NT2/D1 (cell line): ENCODE measurements around the gene SEMA3B.
A peak's percentile ranks its signal among the peaks of the same experiment; 100 is the strongest.

ENCODE experiments used
- DNase-seq: peaks from one replicate; pipeline ENCODE4 v3.0.0-alpha.2; 2011; ENCODE audit warnings: low read depth, low spot score
- H3K27me3 ChIP-seq: 2 replicates; pipeline ENCODE4 v1.6.0; 2011; ENCODE audit warnings: mild to moderate bottlenecking; ENCODE audit not compliant: insufficient read length, insufficient read depth
- H3K36me3 ChIP-seq: 2 replicates; pipeline ENCODE4 v1.6.1; 2011; ENCODE audit warnings: mild to moderate bottlenecking, low read length, mixed read lengths; ENCODE audit not compliant: insufficient read depth, insufficient read length
- H3K4me1 ChIP-seq: 2 replicates; pipeline ENCODE4 v1.5.1; 2011; ENCODE audit not compliant: insufficient read depth, insufficient read length
- H3K4me3 ChIP-seq: 2 replicates; pipeline ENCODE4 v1.5.1; 2011; ENCODE audit warnings: low read depth; ENCODE audit not compliant: insufficient read length
- H3K9ac ChIP-seq: 2 replicates; pipeline ENCODE4 v1.6.0; 2011; ENCODE audit warnings: low read depth; ENCODE audit not compliant: insufficient read length
- H3K9me3 ChIP-seq: 2 replicates; pipeline ENCODE4 v1.5.1; 2011; ENCODE audit warnings: mild to moderate bottlenecking, low read length; ENCODE audit not compliant: insufficient read depth
- SUZ12 ChIP-seq: IDR thresholded peaks from 2 replicates; pipeline ENCODE4 v1.6.1; 2011; ENCODE audit not compliant: insufficient read length, insufficient read depth; ENCODE audit errors: extremely low read depth
- YY1 ChIP-seq: IDR thresholded peaks from 2 replicates; pipeline ENCODE4 v1.6.1; 2011; ENCODE audit not compliant: insufficient read length, insufficient read depth
- ZNF274 ChIP-seq: IDR thresholded peaks from 2 replicates; pipeline ENCODE4 v1.6.1; 2011; ENCODE audit warnings: mild to moderate bottlenecking, low read depth, low read length

The SEMA3B gene

GRCh38 chr3:50293079-50293801 lies 24.3 kb downstream of the SEMA3B start:
- no peak for DNase-seq
- H3K36me3 ChIP-seq = peaks cover 34% of the 10 kb centered on the region
- no peaks in the 10 kb centered on the region for H3K9me3 ChIP-seq
- peaks cover 10% of the 10 kb centered on the region for H3K4me1 ChIP-seq
- no peak overlapping the region for H3K4me3 ChIP-seq
- H3K27me3 ChIP-seq = no peaks in the 10 kb centered on the region
- TF ChIP-seq ZNF274 (no peak), YY1 (no peak), SUZ12 (no peak)
- peak overlapping the region; percentile 71 for H3K9ac ChIP-seq

- Histone ChIP-seq H3K36me3 (peaks cover 26% of the 10 kb centered on the region), H3K4me1 (peaks cover 10% of the 10 kb centered on the region), H3K27me3 (no peaks in the 10 kb centered on the region), H3K9me3 (no peaks in the 10 kb centered on the region), H3K4me3 (no peak overlapping the region), H3K9ac (no peak overlapping the region)
- no peak for TF ChIP-seq SUZ12
- TF ChIP-seq ZNF274 = no peak
- no peak for TF ChIP-seq YY1
- no peak for DNase-seq
Observed at GRCh38 chr3:50294089-50294488, 25.1 kb downstream of the SEMA3B start.

DNA sequence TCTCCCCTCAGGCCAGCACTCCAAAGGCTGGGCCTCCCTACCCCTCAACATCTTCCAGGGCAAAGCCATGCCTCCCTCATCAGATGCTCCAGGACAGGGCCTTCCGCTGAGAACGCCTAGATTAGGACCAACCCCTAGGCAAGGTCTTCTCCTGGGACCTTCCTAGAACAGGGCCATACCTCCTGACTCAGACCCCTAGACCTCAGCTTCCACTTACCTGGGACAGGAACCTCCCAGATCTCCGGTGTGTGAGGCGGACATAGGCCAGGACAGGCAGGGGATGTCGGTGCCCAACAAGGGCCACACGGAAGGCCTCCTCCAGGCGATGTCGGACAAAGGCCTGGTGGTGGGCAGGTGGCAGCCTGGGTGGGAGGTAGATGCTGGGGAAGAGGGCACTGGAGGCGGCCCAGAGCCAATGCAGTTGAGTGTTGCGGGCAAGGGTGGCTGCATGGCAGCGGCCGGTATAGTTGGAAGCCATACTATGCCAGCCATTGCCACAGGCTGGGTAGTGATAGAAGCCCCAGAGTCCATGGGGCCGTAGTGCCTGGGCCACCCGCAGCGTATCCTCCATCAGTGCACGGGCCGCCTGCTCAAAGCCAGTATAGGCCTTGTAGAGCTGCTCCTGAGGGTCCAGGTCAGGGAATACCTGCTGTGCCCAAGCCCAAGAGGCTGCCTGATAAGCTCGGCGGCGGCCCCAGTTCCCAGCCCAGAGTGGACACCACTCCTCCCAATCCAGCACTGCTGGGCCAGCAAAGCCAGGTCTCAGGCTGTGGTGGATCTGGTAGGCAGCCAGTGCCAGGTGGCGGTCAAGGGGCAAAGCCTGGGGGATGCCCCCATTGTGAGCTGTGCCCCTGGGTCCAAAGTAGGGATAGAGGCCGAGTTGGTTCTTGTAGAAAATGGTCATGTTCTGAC lies 25.8 kb downstream of the SEMA3B start:
- H3K9me3 ChIP-seq = no peaks in the 10 kb centered on the region
- H3K36me3 ChIP-seq = peaks cover 19% of the 10 kb centered on the region
- no peak overlapping the region for H3K4me3 ChIP-seq
- no peak overlapping the region for H3K9ac ChIP-seq
- TF ChIP-seq ZNF274 (no peak), SUZ12 (no peak), YY1 (no peak)
- H3K27me3 ChIP-seq = no peaks in the 10 kb centered on the region
- DNase-seq = no peak
- peaks cover 10% of the 10 kb centered on the region for H3K4me1 ChIP-seq

- H3K4me3 ChIP-seq = no peak overlapping the region
- H3K4me1 ChIP-seq = peaks cover 11% of the 10 kb centered on the region
- H3K9me3 ChIP-seq = no peaks in the 10 kb centered on the region
- TF ChIP-seq ZNF274 (no peak), YY1 (no peak), SUZ12 (no peak)
- no peak overlapping the region for H3K9ac ChIP-seq
- H3K27me3 ChIP-seq = no peaks in the 10 kb centered on the region
- no peak for DNase-seq
- H3K36me3 ChIP-seq = peaks cover 9% of the 10 kb centered on the region
Observed at GRCh38 chr3:50295553-50296431, 26.8 kb downstream of the SEMA3B start.

GRCh38 chr3:50296721-50297383 lies 27.9 kb downstream of the SEMA3B start:
- Histone ChIP-seq H3K4me1 (peaks cover 11% of the 10 kb centered on the region), H3K36me3 (peaks cover 9% of the 10 kb centered on the region), H3K9ac (no peak overlapping the region)

GRCh38 chr3:50297384-50297775 lies 28.4 kb downstream of the SEMA3B start:
- Histone ChIP-seq H3K9me3 (no peaks in the 10 kb centered on the region), H3K4me3 (no peak overlapping the region), H3K36me3 (peaks cover 9% of the 10 kb centered on the region), H3K4me1 (peaks cover 15% of the 10 kb centered on the region), H3K9ac (peak overlapping the region; percentile 23), H3K27me3 (no peaks in the 10 kb centered on the region)
- no peak for DNase-seq
- no peak for TF ChIP-seq YY1
- TF ChIP-seq ZNF274 = no peak
- TF ChIP-seq SUZ12 = no peak

More at GRCh38 chr3:50296721-50297383, 27.9 kb downstream of the SEMA3B start:
- TF ChIP-seq YY1 = no peak
- no peak for TF ChIP-seq SUZ12
- TF ChIP-seq ZNF274 = no peak
- DNase-seq = no peak
- Histone ChIP-seq H3K9me3 (no peaks in the 10 kb centered on the region), H3K4me3 (no peak overlapping the region), H3K27me3 (no peaks in the 10 kb centered on the region)
